ENCODE measurements around the gene TMEM30A. TPM values are rescaled to one million over a fixed set of nuclear protein-coding genes. Genes with fewer than 3 reads are reported as not detected.

The TMEM30A gene
- total and polyA plus RNA-seq, 4 donors, result 33.3 to 71.0 (median 45.4) TPM

- TF ChIP-seq ZBTB33 (IDR thresholded peaks at IDR 0.05) (no peak), SP1 (IDR thresholded peaks at IDR 0.05) (no peak), YY1 (IDR thresholded peaks at IDR 0.05) (no peak), TAF1 (conservative IDR thresholded peaks at IDR 0.05) (no peak)
- TF ChIP-seq, protein P1, sequence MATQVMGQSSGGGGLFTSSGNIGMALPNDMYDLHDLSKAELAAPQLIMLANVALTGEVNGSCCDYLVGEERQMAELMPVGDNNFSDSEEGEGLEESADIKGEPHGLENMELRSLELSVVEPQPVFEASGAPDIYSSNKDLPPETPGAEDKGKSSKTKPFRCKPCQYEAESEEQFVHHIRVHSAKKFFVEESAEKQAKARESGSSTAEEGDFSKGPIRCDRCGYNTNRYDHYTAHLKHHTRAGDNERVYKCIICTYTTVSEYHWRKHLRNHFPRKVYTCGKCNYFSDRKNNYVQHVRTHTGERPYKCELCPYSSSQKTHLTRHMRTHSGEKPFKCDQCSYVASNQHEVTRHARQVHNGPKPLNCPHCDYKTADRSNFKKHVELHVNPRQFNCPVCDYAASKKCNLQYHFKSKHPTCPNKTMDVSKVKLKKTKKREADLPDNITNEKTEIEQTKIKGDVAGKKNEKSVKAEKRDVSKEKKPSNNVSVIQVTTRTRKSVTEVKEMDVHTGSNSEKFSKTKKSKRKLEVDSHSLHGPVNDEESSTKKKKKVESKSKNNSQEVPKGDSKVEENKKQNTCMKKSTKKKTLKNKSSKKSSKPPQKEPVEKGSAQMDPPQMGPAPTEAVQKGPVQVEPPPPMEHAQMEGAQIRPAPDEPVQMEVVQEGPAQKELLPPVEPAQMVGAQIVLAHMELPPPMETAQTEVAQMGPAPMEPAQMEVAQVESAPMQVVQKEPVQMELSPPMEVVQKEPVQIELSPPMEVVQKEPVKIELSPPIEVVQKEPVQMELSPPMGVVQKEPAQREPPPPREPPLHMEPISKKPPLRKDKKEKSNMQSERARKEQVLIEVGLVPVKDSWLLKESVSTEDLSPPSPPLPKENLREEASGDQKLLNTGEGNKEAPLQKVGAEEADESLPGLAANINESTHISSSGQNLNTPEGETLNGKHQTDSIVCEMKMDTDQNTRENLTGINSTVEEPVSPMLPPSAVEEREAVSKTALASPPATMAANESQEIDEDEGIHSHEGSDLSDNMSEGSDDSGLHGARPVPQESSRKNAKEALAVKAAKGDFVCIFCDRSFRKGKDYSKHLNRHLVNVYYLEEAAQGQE (IDR thresholded peaks at IDR 0.05), result no peak
- no peak for DNase-seq (ENCODE audit: low spot score)
Measured at GRCh38 chr6:75262716-75263400, 21.7 kb downstream of the TMEM30A start.

DNA sequence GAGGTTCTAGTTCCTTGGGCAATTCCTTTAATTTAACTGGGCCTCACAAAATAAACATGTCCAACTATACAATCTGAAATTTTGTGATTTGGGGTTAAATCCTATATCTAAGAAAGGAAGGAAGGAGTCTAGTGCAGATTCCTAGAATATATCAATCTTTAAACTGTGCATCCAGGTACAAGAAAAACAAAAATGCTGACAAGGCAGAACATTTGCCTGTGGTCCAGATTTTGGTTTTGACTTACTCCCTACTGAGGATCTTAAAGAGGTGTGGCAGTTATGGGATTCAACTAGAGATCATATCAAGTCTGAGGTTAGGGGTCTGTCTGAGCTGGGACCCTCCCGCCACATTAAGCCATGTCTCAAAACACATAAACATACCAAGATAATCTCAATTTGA lies 23.3 kb downstream of the TMEM30A start:
- H3K27me3 ChIP-seq (ENCODE audit: control insufficient read depth in 4 of 4, insufficient read depth in 4 of 4, low read length in 3 of 4), result no peaks in the 10 kb centered on the region
- no peak overlapping the region for H3K4me3 ChIP-seq (ENCODE audit: low read depth in 1 of 3, low read length in 3 of 3)
- H3K4me1 ChIP-seq (ENCODE audit: control insufficient read depth in 4 of 4, insufficient read depth in 4 of 4, low read length in 3 of 4), result peaks cover 0 to 1% (median 0%) of the 10 kb centered on the region in 4 donors
- TF ChIP-seq, protein P1 (IDR thresholded peaks at IDR 0.05), result no peak
- no peak for TF ChIP-seq JUND (IDR thresholded peaks at IDR 0.05)
- no peak for TF ChIP-seq MAX (IDR thresholded peaks at IDR 0.05)
- no peak for TF ChIP-seq YY1 (IDR thresholded peaks at IDR 0.05)
- TF ChIP-seq GABPA (IDR thresholded peaks at IDR 0.05 in 1 of 2, conservative IDR thresholded peaks at IDR 0.05 in 1 of 2), result no peak
- TF ChIP-seq ZBTB33 (IDR thresholded peaks at IDR 0.05), result no peak
- no peak for TF ChIP-seq CTCF (IDR thresholded peaks at IDR 0.05; ENCODE audit: low read depth, low read length, missing input control)
- TF ChIP-seq TAF1 (conservative IDR thresholded peaks at IDR 0.05), result no peak
- no peak for TF ChIP-seq FOXA1 (IDR thresholded peaks at IDR 0.05)
- TF ChIP-seq ATF3 (IDR thresholded peaks at IDR 0.05), result no peak
- no peak for TF ChIP-seq EGR1 (IDR thresholded peaks at IDR 0.05; ENCODE audit: low read depth in 2 of 2)
- TF ChIP-seq RAD21 (IDR thresholded peaks at IDR 0.05), result no peak
- no peak for TF ChIP-seq RXRA (IDR thresholded peaks at IDR 0.05)
- TF ChIP-seq NR2F2 (IDR thresholded peaks at IDR 0.05), result no peak
- TF ChIP-seq HNF4G (IDR thresholded peaks at IDR 0.05), result no peak
- TF ChIP-seq HNF4A (conservative IDR thresholded peaks at IDR 0.05), result no peak
- 93% methylated on average over 1 of the region's 1 CpG for WGBS
- H3K9me3 ChIP-seq (ENCODE audit: control insufficient read depth in 4 of 4, low read length in 3 of 4), result no peaks in the 10 kb centered on the region
- no peak overlapping the region for H3K9ac ChIP-seq (ENCODE audit: low read depth in 1 of 2, low read length in 2 of 2)
- H3K27ac ChIP-seq (ENCODE audit: low read depth in 1 of 2, low read length in 2 of 2), result no peak overlapping the region
- H3K36me3 ChIP-seq (ENCODE audit: control insufficient read depth in 4 of 4, insufficient read depth in 3 of 4, low read depth in 1 of 4, low read length in 3 of 4), result peaks cover 6 to 50% (median 23%) of the 10 kb centered on the region in 4 donors
- DNase-seq (ENCODE audit: low spot score), result no peak

More at GRCh38 chr6:75262716-75263400, 21.7 kb downstream of the TMEM30A start:
- Histone ChIP-seq H3K4me3 (ENCODE audit: low read depth in 1 of 3, low read length in 3 of 3) (no peak overlapping the region), H3K27me3 (ENCODE audit: control insufficient read depth in 4 of 4, insufficient read depth in 4 of 4, low read length in 3 of 4) (no peaks in the 10 kb centered on the region), H3K36me3 (ENCODE audit: control insufficient read depth in 4 of 4, insufficient read depth in 3 of 4, low read depth in 1 of 4, low read length in 3 of 4) (peaks cover 5 to 41% (median 20%) of the 10 kb centered on the region in 4 donors), H3K4me1 (ENCODE audit: control insufficient read depth in 4 of 4, insufficient read depth in 4 of 4, low read length in 3 of 4) (peaks cover 0 to 6% (median under 1%) of the 10 kb centered on the region in 4 donors), H3K9me3 (ENCODE audit: control insufficient read depth in 4 of 4, low read length in 3 of 4) (no peaks in the 10 kb centered on the region), H3K27ac (ENCODE audit: low read depth in 1 of 2, low read length in 2 of 2) (no peak overlapping the region), H3K9ac (ENCODE audit: low read depth in 1 of 2, low read length in 2 of 2) (no peak overlapping the region)
- 93% methylated on average over 4 of the region's 4 CpGs for WGBS

Data from liver (tissue), 9 donors.